GM12873 (cell line): Measurements from ENCODE around the gene CSF1.

Experiments used
- TF ChIP-seq, protein P1 (sequence below): IDR thresholded peaks from 2 replicates; pipeline ENCODE4 v1.5.1; 2012; ENCODE audit warnings: low read depth, mild to moderate bottlenecking, moderate library complexity, low read length, control low read depth; ENCODE audit not compliant: insufficient read depth; ENCODE audit errors: missing control alignments

The CSF1 gene

GRCh38 chr1:109880971-109881894 lies 29.4 kb upstream of the CSF1 start:
- TF ChIP-seq, protein P1, sequence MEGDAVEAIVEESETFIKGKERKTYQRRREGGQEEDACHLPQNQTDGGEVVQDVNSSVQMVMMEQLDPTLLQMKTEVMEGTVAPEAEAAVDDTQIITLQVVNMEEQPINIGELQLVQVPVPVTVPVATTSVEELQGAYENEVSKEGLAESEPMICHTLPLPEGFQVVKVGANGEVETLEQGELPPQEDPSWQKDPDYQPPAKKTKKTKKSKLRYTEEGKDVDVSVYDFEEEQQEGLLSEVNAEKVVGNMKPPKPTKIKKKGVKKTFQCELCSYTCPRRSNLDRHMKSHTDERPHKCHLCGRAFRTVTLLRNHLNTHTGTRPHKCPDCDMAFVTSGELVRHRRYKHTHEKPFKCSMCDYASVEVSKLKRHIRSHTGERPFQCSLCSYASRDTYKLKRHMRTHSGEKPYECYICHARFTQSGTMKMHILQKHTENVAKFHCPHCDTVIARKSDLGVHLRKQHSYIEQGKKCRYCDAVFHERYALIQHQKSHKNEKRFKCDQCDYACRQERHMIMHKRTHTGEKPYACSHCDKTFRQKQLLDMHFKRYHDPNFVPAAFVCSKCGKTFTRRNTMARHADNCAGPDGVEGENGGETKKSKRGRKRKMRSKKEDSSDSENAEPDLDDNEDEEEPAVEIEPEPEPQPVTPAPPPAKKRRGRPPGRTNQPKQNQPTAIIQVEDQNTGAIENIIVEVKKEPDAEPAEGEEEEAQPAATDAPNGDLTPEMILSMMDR: no peak

DNA sequence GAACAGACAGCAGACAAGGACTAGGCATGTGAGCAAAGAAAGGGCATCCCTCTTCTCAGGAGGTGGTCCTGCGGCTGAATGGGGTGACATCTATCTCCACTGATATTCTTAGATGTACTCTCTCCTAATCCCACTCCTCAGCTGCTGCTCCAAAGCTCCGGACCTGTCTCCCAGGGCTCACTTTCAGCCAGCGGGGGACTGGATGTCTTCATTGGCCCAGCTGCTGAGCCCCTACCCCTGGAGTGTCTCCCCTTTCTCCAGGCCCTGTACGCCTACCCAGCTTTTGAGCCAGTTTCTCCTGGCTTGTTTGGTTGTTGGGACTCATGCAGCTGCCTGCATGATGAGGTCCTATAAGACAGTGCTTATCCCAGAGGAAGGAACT lies 28.8 kb upstream of the CSF1 start:
- TF ChIP-seq, protein P1: no peak

DNA sequence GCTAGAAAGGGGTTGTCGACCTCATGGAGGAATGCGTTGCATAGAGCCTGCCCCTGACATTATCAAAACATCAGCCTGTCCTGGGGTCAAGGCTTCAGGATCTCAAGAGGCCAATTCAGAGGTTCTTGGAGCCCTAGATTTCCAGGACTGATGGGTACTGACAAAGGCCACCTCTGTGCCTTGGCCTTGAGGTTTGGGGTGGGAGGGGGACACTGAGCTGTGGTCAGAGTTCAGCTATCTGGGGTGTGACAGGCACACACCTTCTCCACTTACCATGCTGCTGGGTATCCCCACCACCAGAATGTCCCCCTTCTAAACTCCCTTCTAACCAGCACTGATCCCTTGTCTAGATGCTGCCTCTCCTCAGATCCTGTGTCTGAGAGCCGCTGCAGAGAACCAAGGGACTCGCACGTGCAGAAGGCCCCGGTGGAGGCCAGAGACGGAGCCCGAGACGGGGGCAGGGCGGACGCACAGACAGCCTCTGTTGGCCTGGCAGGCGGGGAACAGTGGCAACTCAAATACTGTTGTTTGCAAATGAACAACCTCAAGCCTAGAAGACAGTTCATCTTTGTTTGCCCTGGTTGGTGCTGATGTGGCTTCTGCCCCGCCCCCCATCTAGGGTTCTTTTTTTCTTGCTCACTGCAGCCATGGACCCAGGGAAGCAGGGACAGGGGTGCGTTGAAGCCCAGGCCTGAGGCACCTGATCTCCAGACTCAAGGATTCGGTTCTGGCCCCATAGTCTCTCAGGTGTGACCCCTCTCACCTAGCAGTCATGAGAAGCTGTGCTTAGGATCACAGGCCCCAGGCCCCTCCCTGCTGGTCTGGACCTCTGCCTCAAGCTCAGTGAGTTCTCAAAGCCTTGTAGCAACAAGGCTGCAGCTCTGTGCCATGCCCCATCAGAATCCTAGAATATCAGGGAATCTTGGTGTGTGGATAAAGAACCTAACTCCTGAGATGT lies 28.1 kb upstream of the CSF1 start:
- TF ChIP-seq, protein P1: no peak

- TF ChIP-seq, protein P1: no peak
These were observed 27.2 kb upstream of the CSF1 start for GRCh38 chr1:109883248-109883955.

- TF ChIP-seq, protein P1: no peak
These were observed 26.3 kb upstream of the CSF1 start for GRCh38 chr1:109884242-109884891.

GRCh38 chr1:109885589-109885988 lies 25.1 kb upstream of the CSF1 start:
- TF ChIP-seq, protein P1: no peak
